ENCODE measurements around the gene PTPRT. TPM values are rescaled to one million over a fixed set of nuclear protein-coding genes. Genes with fewer than 3 reads are reported as not detected.

Gene PTPRT
- total and polyA plus RNA-seq, 2 of the 4 experiments (the other 2 are of a cell fraction): not detected

DNA sequence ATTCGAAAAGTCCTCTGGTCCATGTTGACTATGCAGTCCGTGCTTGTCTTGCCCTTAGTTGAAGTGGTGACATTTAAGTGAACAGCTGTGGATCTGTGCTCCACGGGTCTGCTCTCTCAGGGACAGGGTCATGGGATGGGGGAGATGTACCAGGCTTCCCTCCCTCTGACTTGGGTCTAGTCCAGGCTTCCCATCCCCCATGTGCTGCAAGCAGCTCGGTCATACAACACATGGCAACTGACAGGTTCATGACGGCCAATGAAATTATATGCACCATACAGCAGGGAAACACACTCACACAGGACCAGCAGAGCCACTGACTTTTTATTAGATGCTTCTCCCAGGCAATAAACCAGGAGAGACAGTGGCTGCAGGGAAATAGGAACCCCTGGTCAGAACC, 201.4 kb downstream of the PTPRT start:
- Histone ChIP-seq H3K9me1 (ENCODE audit: insufficient read depth, low read length) (no peaks in the 10 kb centered on the region), H3K27me3 (ENCODE audit: control insufficient read depth, insufficient read depth, low read length) (no peaks in the 10 kb centered on the region), H3K36me3 (ENCODE audit: control insufficient read depth, insufficient read depth, low read length) (no peaks in the 10 kb centered on the region), H3K9ac (ENCODE audit: low read depth, low read length) (no peak overlapping the region), H2BK120ac (ENCODE audit: low read depth, low read length) (no peak overlapping the region), H2BK20ac (ENCODE audit: low read depth, low read length) (no peak overlapping the region), H2AK9ac (replicated peaks; ENCODE audit: low read depth, low read length, poor library complexity) (no peak overlapping the region), H3K4ac (ENCODE audit: low read depth, low read length) (no peak overlapping the region), H4K5ac (ENCODE audit: low read depth, low read length) (no peak overlapping the region), H3K4me2 (ENCODE audit: low read depth, low read length) (no peak overlapping the region), H4K8ac (ENCODE audit: low read depth in 2 of 2, low read length in 2 of 2) (no peak overlapping the region), H3K23ac (ENCODE audit: low read depth, low read length) (no peak overlapping the region), H2BK15ac (ENCODE audit: low read depth, low read length) (no peak overlapping the region), H3K4me1 (ENCODE audit: control insufficient read depth, insufficient read depth, low read length) (no peaks in the 10 kb centered on the region), H3K27ac (ENCODE audit: insufficient read depth, low read length) (no peak overlapping the region), H3K56ac (ENCODE audit: extremely low read depth, insufficient read depth, low read length) (no peak overlapping the region), H3K79me1 (ENCODE audit: low read depth in 1 of 2, low read length in 2 of 2) (no peaks in the 10 kb centered on the region), H2AFZ (replicated peaks; ENCODE audit: low read length, poor library complexity) (no peak overlapping the region), H3K18ac (ENCODE audit: low read depth, low read length) (no peak overlapping the region), H2AK5ac (ENCODE audit: low read depth, low read length) (no peak overlapping the region), H3K9me3 (ENCODE audit: control insufficient read depth, insufficient read depth, low read length) (peaks cover 27% of the 10 kb centered on the region), H3K14ac (replicated peaks; ENCODE audit: low read depth, low read length) (no peak overlapping the region), H4K91ac (ENCODE audit: insufficient read depth, low read depth, low read length) (no peak overlapping the region), H4K20me1 (ENCODE audit: insufficient read depth, low read length) (no peaks in the 10 kb centered on the region), H3K4me3 (ENCODE audit: insufficient read depth, low read depth, low read length) (no peak overlapping the region), H2BK5ac (ENCODE audit: low read depth, low read length, poor library complexity, severe bottlenecking) (no peak overlapping the region)
- BruUV-seq (replicated peaks): no TSS peak
- DNase-seq (no peak), ATAC-seq (ENCODE audit: low read depth) (no peak)
- intact Hi-C loops (cut with micrococcal nuclease) (no loop called here), in situ Hi-C loops (cut with MboI; ENCODE audit: low sequenced_read_pairs) (no loop called here), dilution Hi-C loops (cut with HindIII; ENCODE audit: low sequenced_read_pairs, unreplicated experiment) (no loop called here)
- 60% methylated on average over 1 of the region's 5 CpGs; no CpG with 5 or more reads in 1 of the 2 experiments for WGBS, 2 experiments (ENCODE audit: extremely low coverage in 2 of 2, insufficient read length in 1 of 2)
- TF ChIP-seq MAFK (IDR thresholded peaks at IDR 0.05; ENCODE audit: low read depth, low read length) (no peak), CTCF (conservative IDR thresholded peaks at IDR 0.05; ENCODE audit: low read depth, low read length) (no peak), BHLHE40 (IDR thresholded peaks at IDR 0.05; ENCODE audit: low read depth, low read length) (no peak), USF2 (IDR thresholded peaks at IDR 0.05; ENCODE audit: low read depth, low read length) (no peak), RAD21 (IDR thresholded peaks at IDR 0.05; ENCODE audit: low read length) (no peak), MAZ (IDR thresholded peaks at IDR 0.05; ENCODE audit: borderline replicate concordance, low read depth, low read length) (no peak), RFX5 (IDR thresholded peaks at IDR 0.05; ENCODE audit: low read depth, low read length) (no peak), CEBPB (IDR thresholded peaks at IDR 0.05; ENCODE audit: low read depth, low read length) (no peak), CHD1 (IDR thresholded peaks at IDR 0.05; ENCODE audit: low read depth, low read length) (no peak)
- TF ChIP-seq, protein P1, sequence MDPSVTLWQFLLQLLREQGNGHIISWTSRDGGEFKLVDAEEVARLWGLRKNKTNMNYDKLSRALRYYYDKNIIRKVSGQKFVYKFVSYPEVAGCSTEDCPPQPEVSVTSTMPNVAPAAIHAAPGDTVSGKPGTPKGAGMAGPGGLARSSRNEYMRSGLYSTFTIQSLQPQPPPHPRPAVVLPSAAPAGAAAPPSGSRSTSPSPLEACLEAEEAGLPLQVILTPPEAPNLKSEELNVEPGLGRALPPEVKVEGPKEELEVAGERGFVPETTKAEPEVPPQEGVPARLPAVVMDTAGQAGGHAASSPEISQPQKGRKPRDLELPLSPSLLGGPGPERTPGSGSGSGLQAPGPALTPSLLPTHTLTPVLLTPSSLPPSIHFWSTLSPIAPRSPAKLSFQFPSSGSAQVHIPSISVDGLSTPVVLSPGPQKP (IDR thresholded peaks at IDR 0.05; ENCODE audit: borderline replicate concordance, low read depth, low read length): no peak
- ChIA-PET POLR2A (ENCODE audit: unreplicated experiment) (no interaction called here), CTCF (no interaction called here)

All from IMR-90 (cell line).